ENCODE results near the gene GOLGA5.

DNA sequence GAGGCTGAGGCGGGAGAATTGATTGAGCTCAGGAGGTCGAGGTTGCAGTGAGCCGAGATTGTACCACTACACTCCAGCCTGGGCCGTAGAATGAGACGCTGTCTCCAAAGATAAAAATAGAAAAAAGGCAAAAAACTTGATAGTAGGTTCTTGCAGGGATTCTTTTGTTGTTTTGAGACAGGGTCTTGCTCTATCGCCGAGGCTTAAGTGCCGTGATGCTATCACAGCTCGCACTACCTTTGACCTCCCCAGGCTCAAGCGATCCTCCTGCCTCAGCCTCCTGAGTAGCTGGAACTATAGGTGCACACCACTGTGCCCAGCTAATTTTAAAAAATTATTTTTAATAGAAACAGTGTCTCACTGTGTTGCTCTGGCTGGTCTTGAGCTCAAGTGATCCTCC, 4.7 kb downstream of the GOLGA5 start:
- no peak for TF ChIP-seq POLR2A (IDR thresholded peaks at IDR 0.05)
- TF ChIP-seq, protein P1, sequence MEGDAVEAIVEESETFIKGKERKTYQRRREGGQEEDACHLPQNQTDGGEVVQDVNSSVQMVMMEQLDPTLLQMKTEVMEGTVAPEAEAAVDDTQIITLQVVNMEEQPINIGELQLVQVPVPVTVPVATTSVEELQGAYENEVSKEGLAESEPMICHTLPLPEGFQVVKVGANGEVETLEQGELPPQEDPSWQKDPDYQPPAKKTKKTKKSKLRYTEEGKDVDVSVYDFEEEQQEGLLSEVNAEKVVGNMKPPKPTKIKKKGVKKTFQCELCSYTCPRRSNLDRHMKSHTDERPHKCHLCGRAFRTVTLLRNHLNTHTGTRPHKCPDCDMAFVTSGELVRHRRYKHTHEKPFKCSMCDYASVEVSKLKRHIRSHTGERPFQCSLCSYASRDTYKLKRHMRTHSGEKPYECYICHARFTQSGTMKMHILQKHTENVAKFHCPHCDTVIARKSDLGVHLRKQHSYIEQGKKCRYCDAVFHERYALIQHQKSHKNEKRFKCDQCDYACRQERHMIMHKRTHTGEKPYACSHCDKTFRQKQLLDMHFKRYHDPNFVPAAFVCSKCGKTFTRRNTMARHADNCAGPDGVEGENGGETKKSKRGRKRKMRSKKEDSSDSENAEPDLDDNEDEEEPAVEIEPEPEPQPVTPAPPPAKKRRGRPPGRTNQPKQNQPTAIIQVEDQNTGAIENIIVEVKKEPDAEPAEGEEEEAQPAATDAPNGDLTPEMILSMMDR (IDR thresholded peaks at IDR 0.05 in 4 of 5, conservative IDR thresholded peaks at IDR 0.05 in 1 of 5) = no peak
